ENCODE measurements around the gene MLXIP. TPM values are rescaled to one million over a fixed set of nuclear protein-coding genes. Genes with fewer than 3 reads are reported as not detected.

Gene MLXIP
- total and polyA plus RNA-seq, 9 of the 15 experiments (the other 6 are each of a cell fraction or from before 2014, with no cell fraction given): 2.2 to 66.3 (median 18.1) TPM

- TF ChIP-seq REST (IDR thresholded peaks at IDR 0.05; ENCODE audit: borderline replicate concordance): peak; percentile 21; the same call in 1 of the 2 replicates
- no peak for TF ChIP-seq REST (CRISPR knock-in tag; IDR thresholded peaks at IDR 0.05; ENCODE audit: low read depth)
- TF ChIP-seq ZNF431 (CRISPR knock-in tag; IDR thresholded peaks at IDR 0.05): peak; percentile 65; the same call in 1 of the 2 replicates
- TF ChIP-seq SIX5 (IDR thresholded peaks at IDR 0.05; ENCODE audit: borderline replicate concordance in 1 of 2, insufficient read depth in 1 of 2, low read depth in 1 of 2, low read length in 2 of 2): no peak
- TF ChIP-seq HBP1 (CRISPR knock-in tag; IDR thresholded peaks at IDR 0.05): 0 out of 2 replicates have a peak, but pooled peaks have one; percentile 65
- 0 out of 2 replicates have a peak, but pooled peaks have one; percentile 51 for TF ChIP-seq RREB1 (CRISPR knock-in tag; IDR thresholded peaks at IDR 0.05)
- 0 out of 2 replicates have a peak, but pooled peaks have one; percentile 44 for TF ChIP-seq LCOR (CRISPR knock-in tag; IDR thresholded peaks at IDR 0.05)
- TF ChIP-seq ZEB2 (IDR thresholded peaks at IDR 0.05): 0 out of 2 replicates have a peak, but pooled peaks have one; percentile 11
- no peak for TF ChIP-seq ZNF354B (CRISPR knock-in tag; IDR thresholded peaks at IDR 0.05)
- no peak; the same call in 1 of the 2 replicates for TF ChIP-seq ZNF197 (CRISPR knock-in tag; IDR thresholded peaks at IDR 0.05; ENCODE audit: low read depth)
- no peak for TF ChIP-seq KDM1A (IDR thresholded peaks at IDR 0.05)
Measured at GRCh38 chr12:122078141-122079032, at the start of gene MLXIP (continued).

Data from K562 (cell line).